HepG2 (cell line): ENCODE data around the gene NME2. TPM values are rescaled to one million over a fixed set of nuclear protein-coding genes. Genes with fewer than 3 reads are reported as not detected.

Experiments used
- MEIS1 ChIP-seq: sonication (generic); formaldehyde crosslinking; IDR thresholded peaks from 2 replicates; pipeline ENCODE4 v1.9.0; 2021; ENCODE audit warnings: mild to moderate bottlenecking, missing genetic modification reagents, moderate library complexity, borderline replicate concordance
- MTF2 ChIP-seq: sonication (generic); formaldehyde crosslinking; IDR thresholded peaks from 2 replicates; pipeline ENCODE4 v1.5.0; 2020; ENCODE audit warnings: missing genetic modification reagents, borderline replicate concordance
- ZNF101 ChIP-seq: sonication (generic); formaldehyde crosslinking; IDR thresholded peaks from 2 replicates; pipeline ENCODE4 v1.4.0; 2020; ENCODE audit warnings: mild to moderate bottlenecking, low read depth, missing genetic modification reagents, borderline replicate concordance
- ZNF552 ChIP-seq: sonication (generic); formaldehyde crosslinking; IDR thresholded peaks from 2 replicates; pipeline ENCODE4 v1.9.0; 2022; ENCODE audit warnings: missing genetic modification reagents, mild to moderate bottlenecking, borderline replicate concordance
- ZNF605 ChIP-seq: sonication (generic); formaldehyde crosslinking; IDR thresholded peaks from 2 replicates; pipeline ENCODE4 v1.8.0; 2022; ENCODE audit warnings: mild to moderate bottlenecking, missing genetic modification reagents
- polyA plus RNA-seq, 8 experiments: library from polyadenylated mRNA; depleted of rRNA in 3 of 8; stranded (reverse) in 7 of 8; unstranded in 1 of 8; fragments of >200 nt; fragmentation: Illumina TruSeq in 4 of 8; extraction: Trizol in 4 of 8; gene quantifications; 2 replicates each; pipeline versions ENCODE4 v1.2.1 to v1.2.3, GENCODE V29; 2011 to 2016; ENCODE audit warnings: low read depth in 4 of 8, missing spikeins in 1 of 8, mixed read lengths in 1 of 8; ENCODE audit not compliant: insufficient read depth in 1 of 8
- total RNA-seq, 5 experiments: library from RNA; depleted of rRNA; stranded (reverse); fragments of >200 nt; fragmentation: Illumina TruSeq; extraction: Trizol; gene quantifications; 2 replicates each; pipeline ENCODE4 v1.2.3, GENCODE V29; 2016; ENCODE audit warnings: low read depth in 1 of 5
- TF ChIP-seq, protein P1 (sequence below): sonication (generic); formaldehyde crosslinking; conservative IDR thresholded peaks from 2 replicates; pipeline ENCODE4 v1.4.0; 2020; ENCODE audit warnings: missing genetic modification reagents
- TF ChIP-seq, protein P2 (sequence below), 2 experiments: sonication (generic) in 1 of 2; formaldehyde crosslinking in 1 of 2; IDR thresholded peaks; 2 replicates each; pipeline versions ENCODE4 v1.6.1 to v1.9.0; 2014 to 2022; ENCODE audit warnings: antibody characterized with exemption in 1 of 2, borderline replicate concordance in 1 of 2, inconsistent platforms in 1 of 2, low read depth in 1 of 2, missing genetic modification reagents in 1 of 2
- TF ChIP-seq, protein P3 (sequence below): sonication (generic); formaldehyde crosslinking; IDR thresholded peaks from 2 replicates; pipeline ENCODE4 v1.9.0; 2021; ENCODE audit warnings: missing genetic modification reagents, mild to moderate bottlenecking, borderline replicate concordance
- TF ChIP-seq, protein P4 (sequence below): sonication (generic); formaldehyde crosslinking; IDR thresholded peaks from 2 replicates; pipeline ENCODE4 v1.8.0; 2022; ENCODE audit warnings: mild to moderate bottlenecking, missing genetic modification reagents, moderate library complexity
- TF ChIP-seq, protein P5 (sequence below): sonication (generic); formaldehyde crosslinking; IDR thresholded peaks from 2 replicates; pipeline ENCODE4 v1.4.0; 2020; ENCODE audit warnings: mild to moderate bottlenecking, missing genetic modification reagents

The NME2 gene
- total and polyA plus RNA-seq, 2 of the 13 experiments (the other 11 are each of a cell fraction or from before 2014, with no cell fraction given) = 790 to 1,213 TPM

DNA sequence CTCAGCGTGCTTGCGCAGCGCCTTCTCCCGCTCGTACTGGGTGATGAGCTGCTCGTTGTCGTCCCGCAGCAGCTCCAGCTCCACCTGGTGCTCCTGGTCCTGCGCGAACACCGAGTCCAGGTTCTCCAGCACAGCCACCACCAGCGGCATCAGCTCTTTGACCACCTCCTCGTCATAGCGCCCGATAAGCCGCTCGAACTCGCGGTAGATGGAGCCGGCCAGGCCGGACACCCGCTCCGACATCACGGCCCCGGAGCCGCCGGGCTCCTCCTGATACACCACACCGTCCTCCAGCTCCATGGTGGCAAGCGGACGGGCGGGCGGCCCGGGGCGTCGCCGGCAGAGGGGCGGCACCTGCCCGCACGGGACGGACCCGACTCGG is 45.9 kb upstream of the NME2 start (continued):
- TF ChIP-seq, protein P1, sequence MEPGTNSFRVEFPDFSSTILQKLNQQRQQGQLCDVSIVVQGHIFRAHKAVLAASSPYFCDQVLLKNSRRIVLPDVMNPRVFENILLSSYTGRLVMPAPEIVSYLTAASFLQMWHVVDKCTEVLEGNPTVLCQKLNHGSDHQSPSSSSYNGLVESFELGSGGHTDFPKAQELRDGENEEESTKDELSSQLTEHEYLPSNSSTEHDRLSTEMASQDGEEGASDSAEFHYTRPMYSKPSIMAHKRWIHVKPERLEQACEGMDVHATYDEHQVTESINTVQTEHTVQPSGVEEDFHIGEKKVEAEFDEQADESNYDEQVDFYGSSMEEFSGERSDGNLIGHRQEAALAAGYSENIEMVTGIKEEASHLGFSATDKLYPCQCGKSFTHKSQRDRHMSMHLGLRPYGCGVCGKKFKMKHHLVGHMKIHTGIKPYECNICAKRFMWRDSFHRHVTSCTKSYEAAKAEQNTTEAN (CRISPR knock-in tag) = no peak
- TF ChIP-seq, protein P2, sequence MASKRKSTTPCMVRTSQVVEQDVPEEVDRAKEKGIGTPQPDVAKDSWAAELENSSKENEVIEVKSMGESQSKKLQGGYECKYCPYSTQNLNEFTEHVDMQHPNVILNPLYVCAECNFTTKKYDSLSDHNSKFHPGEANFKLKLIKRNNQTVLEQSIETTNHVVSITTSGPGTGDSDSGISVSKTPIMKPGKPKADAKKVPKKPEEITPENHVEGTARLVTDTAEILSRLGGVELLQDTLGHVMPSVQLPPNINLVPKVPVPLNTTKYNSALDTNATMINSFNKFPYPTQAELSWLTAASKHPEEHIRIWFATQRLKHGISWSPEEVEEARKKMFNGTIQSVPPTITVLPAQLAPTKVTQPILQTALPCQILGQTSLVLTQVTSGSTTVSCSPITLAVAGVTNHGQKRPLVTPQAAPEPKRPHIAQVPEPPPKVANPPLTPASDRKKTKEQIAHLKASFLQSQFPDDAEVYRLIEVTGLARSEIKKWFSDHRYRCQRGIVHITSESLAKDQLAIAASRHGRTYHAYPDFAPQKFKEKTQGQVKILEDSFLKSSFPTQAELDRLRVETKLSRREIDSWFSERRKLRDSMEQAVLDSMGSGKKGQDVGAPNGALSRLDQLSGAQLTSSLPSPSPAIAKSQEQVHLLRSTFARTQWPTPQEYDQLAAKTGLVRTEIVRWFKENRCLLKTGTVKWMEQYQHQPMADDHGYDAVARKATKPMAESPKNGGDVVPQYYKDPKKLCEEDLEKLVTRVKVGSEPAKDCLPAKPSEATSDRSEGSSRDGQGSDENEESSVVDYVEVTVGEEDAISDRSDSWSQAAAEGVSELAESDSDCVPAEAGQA (IDR thresholded peaks at IDR 0.05; ENCODE audit: low read depth) = no peak
- TF ChIP-seq, protein P2 (CRISPR knock-in tag; IDR thresholded peaks at IDR 0.05; ENCODE audit: borderline replicate concordance) = no peak
- TF ChIP-seq, protein P3, sequence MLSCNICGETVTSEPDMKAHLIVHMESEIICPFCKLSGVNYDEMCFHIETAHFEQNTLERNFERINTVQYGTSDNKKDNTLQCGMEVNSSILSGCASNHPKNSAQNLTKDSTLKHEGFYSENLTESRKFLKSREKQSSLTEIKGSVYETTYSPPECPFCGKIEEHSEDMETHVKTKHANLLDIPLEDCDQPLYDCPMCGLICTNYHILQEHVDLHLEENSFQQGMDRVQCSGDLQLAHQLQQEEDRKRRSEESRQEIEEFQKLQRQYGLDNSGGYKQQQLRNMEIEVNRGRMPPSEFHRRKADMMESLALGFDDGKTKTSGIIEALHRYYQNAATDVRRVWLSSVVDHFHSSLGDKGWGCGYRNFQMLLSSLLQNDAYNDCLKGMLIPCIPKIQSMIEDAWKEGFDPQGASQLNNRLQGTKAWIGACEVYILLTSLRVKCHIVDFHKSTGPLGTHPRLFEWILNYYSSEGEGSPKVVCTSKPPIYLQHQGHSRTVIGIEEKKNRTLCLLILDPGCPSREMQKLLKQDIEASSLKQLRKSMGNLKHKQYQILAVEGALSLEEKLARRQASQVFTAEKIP (CRISPR knock-in tag) = no peak
- no peak for TF ChIP-seq MTF2 (CRISPR knock-in tag)
- no peak for TF ChIP-seq ZNF552
- TF ChIP-seq, protein P4, sequence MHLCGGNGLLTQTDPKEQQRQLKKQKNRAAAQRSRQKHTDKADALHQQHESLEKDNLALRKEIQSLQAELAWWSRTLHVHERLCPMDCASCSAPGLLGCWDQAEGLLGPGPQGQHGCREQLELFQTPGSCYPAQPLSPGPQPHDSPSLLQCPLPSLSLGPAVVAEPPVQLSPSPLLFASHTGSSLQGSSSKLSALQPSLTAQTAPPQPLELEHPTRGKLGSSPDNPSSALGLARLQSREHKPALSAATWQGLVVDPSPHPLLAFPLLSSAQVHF (CRISPR knock-in tag) = no peak; the same call in 1 of the 2 replicates
- TF ChIP-seq, protein P5, sequence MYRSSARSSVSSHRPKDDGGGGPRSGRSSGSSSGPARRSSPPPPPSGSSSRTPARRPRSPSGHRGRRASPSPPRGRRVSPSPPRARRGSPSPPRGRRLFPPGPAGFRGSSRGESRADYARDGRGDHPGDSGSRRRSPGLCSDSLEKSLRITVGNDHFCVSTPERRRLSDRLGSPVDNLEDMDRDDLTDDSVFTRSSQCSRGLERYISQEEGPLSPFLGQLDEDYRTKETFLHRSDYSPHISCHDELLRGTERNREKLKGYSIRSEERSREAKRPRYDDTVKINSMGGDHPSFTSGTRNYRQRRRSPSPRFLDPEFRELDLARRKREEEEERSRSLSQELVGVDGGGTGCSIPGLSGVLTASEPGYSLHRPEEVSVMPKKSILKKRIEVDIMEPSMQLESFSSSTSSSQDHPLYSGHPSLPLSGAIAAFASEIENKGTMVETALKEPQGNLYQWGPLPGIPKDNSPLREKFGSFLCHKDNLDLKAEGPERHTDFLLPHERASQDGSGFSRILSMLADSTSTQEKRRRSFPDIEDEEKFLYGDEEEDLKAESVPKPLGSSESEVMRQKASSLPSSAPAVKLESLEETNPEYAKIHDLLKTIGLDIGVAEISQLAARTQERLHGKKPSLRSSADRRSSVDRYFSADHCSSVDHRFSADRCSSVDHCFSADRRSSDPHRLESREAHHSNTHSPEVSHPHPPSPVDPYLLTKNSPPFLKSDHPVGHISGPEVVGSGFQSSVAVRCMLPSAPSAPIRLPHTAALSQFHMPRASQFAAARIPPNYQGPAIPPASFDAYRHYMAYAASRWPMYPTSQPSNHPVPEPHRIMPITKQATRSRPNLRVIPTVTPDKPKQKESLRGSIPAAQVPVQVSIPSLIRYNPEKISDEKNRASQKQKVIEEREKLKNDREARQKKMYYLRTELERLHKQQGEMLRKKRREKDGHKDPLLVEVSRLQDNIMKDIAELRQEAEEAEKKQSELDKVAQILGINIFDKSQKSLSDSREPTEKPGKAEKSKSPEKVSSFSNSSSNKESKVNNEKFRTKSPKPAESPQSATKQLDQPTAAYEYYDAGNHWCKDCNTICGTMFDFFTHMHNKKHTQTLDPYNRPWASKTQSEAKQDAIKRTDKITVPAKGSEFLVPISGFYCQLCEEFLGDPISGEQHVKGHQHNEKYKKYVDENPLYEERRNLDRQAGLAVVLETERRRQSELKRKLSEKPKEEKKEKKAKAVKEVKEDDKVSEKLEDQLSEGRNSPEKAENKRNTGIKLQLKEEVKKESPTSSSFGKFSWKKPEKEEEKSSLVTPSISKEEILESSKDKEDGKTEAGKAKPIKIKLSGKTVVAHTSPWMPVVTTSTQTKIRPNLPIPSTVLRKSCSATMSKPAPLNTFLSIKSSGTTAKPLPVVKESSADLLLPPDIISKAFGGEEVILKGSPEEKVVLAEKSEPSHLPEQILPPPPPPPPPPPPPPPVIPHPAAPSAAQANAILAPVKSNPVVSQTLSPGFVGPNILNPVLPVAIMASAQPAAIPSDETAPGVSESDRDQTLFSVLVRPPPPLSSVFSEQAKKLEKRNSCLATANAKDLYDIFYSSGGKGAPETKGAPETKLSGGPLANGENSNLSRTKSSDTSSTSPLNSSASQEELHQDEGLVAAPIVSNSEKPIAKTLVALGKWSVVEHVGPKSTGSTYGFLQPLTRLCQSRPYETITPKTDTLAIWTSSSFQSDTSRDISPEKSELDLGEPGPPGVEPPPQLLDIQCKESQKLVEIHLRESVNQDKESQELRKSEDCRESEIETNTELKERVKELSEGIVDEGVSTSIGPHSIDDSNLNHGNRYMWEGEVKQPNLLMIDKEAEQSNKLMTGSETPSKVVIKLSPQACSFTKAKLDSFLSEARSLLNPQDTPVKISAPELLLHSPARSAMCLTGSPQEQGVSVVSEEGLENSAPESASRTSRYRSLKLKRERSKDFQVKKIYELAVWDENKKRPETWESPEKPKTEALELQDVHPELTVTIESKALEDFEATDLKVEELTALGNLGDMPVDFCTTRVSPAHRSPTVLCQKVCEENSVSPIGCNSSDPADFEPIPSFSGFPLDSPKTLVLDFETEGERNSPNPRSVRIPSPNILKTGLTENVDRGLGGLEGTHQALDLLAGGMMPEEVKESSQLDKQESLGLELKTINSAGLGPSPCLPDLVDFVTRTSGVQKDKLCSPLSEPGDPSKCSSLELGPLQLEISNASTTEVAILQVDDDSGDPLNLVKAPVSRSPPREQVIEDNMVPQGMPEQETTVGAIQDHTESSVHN (CRISPR knock-in tag) = no peak
- no peak for TF ChIP-seq MEIS1 (CRISPR knock-in tag)
- no peak for TF ChIP-seq ZNF605 (CRISPR knock-in tag)
- no peak for TF ChIP-seq ZNF101
